Measurements from ENCODE around the gene TTC12. TPM values are rescaled to one million over a fixed set of nuclear protein-coding genes. Genes with fewer than 3 reads are reported as not detected.

TTC12 gene
- total RNA-seq, 1 experiment from 2014 or later = 24.3 TPM

DNA sequence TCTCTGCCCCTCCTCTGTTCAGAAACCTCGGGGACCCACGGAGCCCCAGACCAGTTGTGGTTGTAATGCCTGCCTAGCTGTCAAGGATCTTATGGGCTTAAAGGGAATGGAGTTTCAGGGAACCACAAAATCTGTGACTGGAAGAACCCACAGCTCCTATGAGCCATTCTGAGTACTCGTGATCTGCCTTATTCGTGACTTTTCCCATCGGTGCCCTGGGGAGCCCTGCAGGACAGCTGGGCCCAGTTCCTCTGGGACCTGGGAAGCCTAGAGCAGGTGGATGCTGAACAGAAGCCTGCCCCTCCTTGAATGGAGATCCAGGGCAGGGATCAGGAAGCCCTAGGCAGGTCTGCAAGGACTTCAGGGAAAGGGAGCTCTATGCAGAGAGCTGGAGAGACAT is 42.1 kb upstream of the TTC12 start:
- DNase-seq (ENCODE audit: low read depth, low spot score) (no peak), ATAC-seq (no peak)
- Histone ChIP-seq H3K9me3 (ENCODE audit: control insufficient read depth, insufficient read depth, low read depth, low read length) (no peaks in the 10 kb centered on the region), H3K27ac (ENCODE audit: low read length) (no peak overlapping the region), H3K4me1 (ENCODE audit: control insufficient read depth, insufficient read depth, low read length) (no peaks in the 10 kb centered on the region), H3K36me3 (ENCODE audit: control insufficient read depth, insufficient read depth, low read length) (no peaks in the 10 kb centered on the region), H3K4me3 (ENCODE audit: low read depth in 2 of 2, low read length in 2 of 2) (no peak overlapping the region), H3K27me3 (ENCODE audit: control insufficient read depth, insufficient read depth, low read length) (no peaks in the 10 kb centered on the region)
- intact Hi-C loops (cut with micrococcal nuclease; ENCODE audit: unreplicated experiment) (no loop called here), in situ Hi-C loops (cut with HindIII; ENCODE audit: low pct_unique_long_range_greater_than_20kb, low sequenced_read_pairs) (no loop called here)
- POLR2A ChIA-PET = no interaction called here
- no TSS peak for BruUV-seq (replicated peaks)
- CTCF ChIA-PET = interaction anchor here (0.5 kb wide), 1 partner anchor 242 kb away, joined by 3 read pairs; no protein-coding TSS in a partner anchor
- TF ChIP-seq, protein P1, sequence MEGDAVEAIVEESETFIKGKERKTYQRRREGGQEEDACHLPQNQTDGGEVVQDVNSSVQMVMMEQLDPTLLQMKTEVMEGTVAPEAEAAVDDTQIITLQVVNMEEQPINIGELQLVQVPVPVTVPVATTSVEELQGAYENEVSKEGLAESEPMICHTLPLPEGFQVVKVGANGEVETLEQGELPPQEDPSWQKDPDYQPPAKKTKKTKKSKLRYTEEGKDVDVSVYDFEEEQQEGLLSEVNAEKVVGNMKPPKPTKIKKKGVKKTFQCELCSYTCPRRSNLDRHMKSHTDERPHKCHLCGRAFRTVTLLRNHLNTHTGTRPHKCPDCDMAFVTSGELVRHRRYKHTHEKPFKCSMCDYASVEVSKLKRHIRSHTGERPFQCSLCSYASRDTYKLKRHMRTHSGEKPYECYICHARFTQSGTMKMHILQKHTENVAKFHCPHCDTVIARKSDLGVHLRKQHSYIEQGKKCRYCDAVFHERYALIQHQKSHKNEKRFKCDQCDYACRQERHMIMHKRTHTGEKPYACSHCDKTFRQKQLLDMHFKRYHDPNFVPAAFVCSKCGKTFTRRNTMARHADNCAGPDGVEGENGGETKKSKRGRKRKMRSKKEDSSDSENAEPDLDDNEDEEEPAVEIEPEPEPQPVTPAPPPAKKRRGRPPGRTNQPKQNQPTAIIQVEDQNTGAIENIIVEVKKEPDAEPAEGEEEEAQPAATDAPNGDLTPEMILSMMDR (IDR thresholded peaks at IDR 0.05) = no peak
- TF ChIP-seq POLR2AphosphoS5 (IDR thresholded peaks at IDR 0.05; ENCODE audit: low read depth, low read length) (no peak), TCF7L2 (IDR thresholded peaks at IDR 0.05; ENCODE audit: low read depth, low read length) (no peak), SIN3A (IDR thresholded peaks at IDR 0.05; ENCODE audit: borderline replicate concordance, insufficient read depth, low read depth, low read length) (no peak)
- TF ChIP-seq, protein P2, sequence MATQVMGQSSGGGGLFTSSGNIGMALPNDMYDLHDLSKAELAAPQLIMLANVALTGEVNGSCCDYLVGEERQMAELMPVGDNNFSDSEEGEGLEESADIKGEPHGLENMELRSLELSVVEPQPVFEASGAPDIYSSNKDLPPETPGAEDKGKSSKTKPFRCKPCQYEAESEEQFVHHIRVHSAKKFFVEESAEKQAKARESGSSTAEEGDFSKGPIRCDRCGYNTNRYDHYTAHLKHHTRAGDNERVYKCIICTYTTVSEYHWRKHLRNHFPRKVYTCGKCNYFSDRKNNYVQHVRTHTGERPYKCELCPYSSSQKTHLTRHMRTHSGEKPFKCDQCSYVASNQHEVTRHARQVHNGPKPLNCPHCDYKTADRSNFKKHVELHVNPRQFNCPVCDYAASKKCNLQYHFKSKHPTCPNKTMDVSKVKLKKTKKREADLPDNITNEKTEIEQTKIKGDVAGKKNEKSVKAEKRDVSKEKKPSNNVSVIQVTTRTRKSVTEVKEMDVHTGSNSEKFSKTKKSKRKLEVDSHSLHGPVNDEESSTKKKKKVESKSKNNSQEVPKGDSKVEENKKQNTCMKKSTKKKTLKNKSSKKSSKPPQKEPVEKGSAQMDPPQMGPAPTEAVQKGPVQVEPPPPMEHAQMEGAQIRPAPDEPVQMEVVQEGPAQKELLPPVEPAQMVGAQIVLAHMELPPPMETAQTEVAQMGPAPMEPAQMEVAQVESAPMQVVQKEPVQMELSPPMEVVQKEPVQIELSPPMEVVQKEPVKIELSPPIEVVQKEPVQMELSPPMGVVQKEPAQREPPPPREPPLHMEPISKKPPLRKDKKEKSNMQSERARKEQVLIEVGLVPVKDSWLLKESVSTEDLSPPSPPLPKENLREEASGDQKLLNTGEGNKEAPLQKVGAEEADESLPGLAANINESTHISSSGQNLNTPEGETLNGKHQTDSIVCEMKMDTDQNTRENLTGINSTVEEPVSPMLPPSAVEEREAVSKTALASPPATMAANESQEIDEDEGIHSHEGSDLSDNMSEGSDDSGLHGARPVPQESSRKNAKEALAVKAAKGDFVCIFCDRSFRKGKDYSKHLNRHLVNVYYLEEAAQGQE (IDR thresholded peaks at IDR 0.05; ENCODE audit: insufficient read depth in 1 of 2, low read depth in 2 of 2, low read length in 1 of 2) = no peak

DNA sequence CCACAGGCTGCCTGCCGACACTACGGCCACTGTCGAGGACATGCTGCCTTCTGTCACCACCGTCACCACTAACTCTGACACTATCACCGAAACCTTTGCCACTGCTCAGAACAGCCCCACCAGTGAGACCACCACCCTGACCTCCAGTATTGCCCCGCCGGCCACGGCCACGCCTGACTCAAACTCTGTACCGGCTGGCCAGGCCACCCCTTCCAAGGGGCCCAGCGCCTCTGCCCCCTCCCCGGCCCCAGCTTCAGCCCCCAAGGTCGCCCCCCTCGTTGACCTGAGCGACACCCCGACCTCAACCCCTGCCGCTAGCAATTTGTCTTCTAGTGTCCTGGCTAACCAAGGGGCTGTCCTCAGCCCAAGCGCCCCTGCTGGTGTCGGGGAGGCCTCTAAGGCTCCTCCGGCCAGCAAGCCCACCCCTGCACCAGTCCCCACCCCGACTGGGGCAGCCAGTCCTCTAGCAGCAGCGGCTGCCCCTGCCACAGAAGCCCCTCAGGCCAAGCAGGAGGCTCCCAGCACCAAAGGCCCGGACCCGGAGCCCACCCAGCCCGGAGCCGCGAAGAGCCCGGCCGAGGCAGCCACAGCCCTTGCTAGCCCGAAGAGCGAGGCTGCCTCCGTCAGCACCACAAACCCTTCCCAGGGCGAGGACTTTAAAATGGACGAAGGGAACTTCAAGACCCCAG is 41.3 kb upstream of the TTC12 start:
- Histone ChIP-seq H3K4me3 (ENCODE audit: low read depth in 2 of 2, low read length in 2 of 2) (no peak overlapping the region), H3K27me3 (ENCODE audit: control insufficient read depth, insufficient read depth, low read length) (no peaks in the 10 kb centered on the region), H3K36me3 (ENCODE audit: control insufficient read depth, insufficient read depth, low read length) (no peaks in the 10 kb centered on the region), H3K4me1 (ENCODE audit: control insufficient read depth, insufficient read depth, low read length) (no peaks in the 10 kb centered on the region), H3K9me3 (ENCODE audit: control insufficient read depth, insufficient read depth, low read depth, low read length) (no peaks in the 10 kb centered on the region), H3K27ac (ENCODE audit: low read length) (no peak overlapping the region)
- TF ChIP-seq SIN3A (IDR thresholded peaks at IDR 0.05; ENCODE audit: borderline replicate concordance, insufficient read depth, low read depth, low read length) (no peak), POLR2AphosphoS5 (IDR thresholded peaks at IDR 0.05; ENCODE audit: low read depth, low read length) (no peak), TCF7L2 (IDR thresholded peaks at IDR 0.05; ENCODE audit: low read depth, low read length) (no peak)
- TF ChIP-seq, protein P1 (IDR thresholded peaks at IDR 0.05) = no peak
- TF ChIP-seq, protein P2 (IDR thresholded peaks at IDR 0.05; ENCODE audit: insufficient read depth in 1 of 2, low read depth in 2 of 2, low read length in 1 of 2) = no peak
- BruUV-seq (replicated peaks) = no TSS peak
- intact Hi-C loops (cut with micrococcal nuclease; ENCODE audit: unreplicated experiment) = no loop called here
- CTCF ChIA-PET = interaction anchor here (0.5 kb wide), 1 partner anchor 241 kb away, joined by 3 read pairs; no protein-coding TSS in a partner anchor
- in situ Hi-C loops (cut with HindIII; ENCODE audit: low pct_unique_long_range_greater_than_20kb, low sequenced_read_pairs) = no loop called here
- DNase-seq (ENCODE audit: low read depth, low spot score) (no peak), ATAC-seq (no peak)
- POLR2A ChIA-PET = no interaction called here
